DMS79 treated with DMSO at 0.1 percent for 48 hours (cell line): ENCODE measurements around the gene TRDMT1.
"Not testable (repeated sequence)": the region's sequence is repeated elsewhere in the genome, so short reads cannot be mapped to it uniquely, and the experiment has no call there.

Experiments
- DNase-seq: peaks from one replicate; lab custom pipeline; 2025; lab: John Stamatoyannopoulos, UW

TRDMT1 gene

GRCh38 chr10:17128261-17128660 lies 73.2 kb downstream of the TRDMT1 start:
- DNase-seq = no peak

- no peak for DNase-seq
Observed at GRCh38 chr10:17126327-17126726, 75.1 kb downstream of the TRDMT1 start.

- no peak for DNase-seq
Observed at GRCh38 chr10:17125206-17125893, 76.1 kb downstream of the TRDMT1 start.

- DNase-seq = no peak
Observed at GRCh38 chr10:17123961-17124360, 77.5 kb downstream of the TRDMT1 start.

- DNase-seq = no peak
Observed at GRCh38 chr10:17122726-17123661, 78.5 kb downstream of the TRDMT1 start.

GRCh38 chr10:17122052-17122451 lies 79.4 kb downstream of the TRDMT1 start:
- DNase-seq = no peak

GRCh38 chr10:17120694-17121093 lies 80.8 kb downstream of the TRDMT1 start:
- DNase-seq = no peak

GRCh38 chr10:17119845-17120244 lies 81.6 kb downstream of the TRDMT1 start:
- no peak for DNase-seq

- DNase-seq = no peak
Observed at GRCh38 chr10:17116193-17116592, 85.3 kb downstream of the TRDMT1 start.

GRCh38 chr10:17115683-17116082 lies 85.8 kb downstream of the TRDMT1 start:
- DNase-seq = no peak

- DNase-seq = not testable (repeated sequence)
Observed at GRCh38 chr10:17114878-17115444, 86.5 kb downstream of the TRDMT1 start.

GRCh38 chr10:17113889-17114540 lies 87.5 kb downstream of the TRDMT1 start:
- no peak for DNase-seq

- DNase-seq = no peak
Observed at GRCh38 chr10:17113346-17113745, 88.1 kb downstream of the TRDMT1 start.

GRCh38 chr10:17112566-17112965 lies 88.9 kb downstream of the TRDMT1 start:
- no peak for DNase-seq

GRCh38 chr10:17109475-17110207 lies 91.8 kb downstream of the TRDMT1 start:
- no peak for DNase-seq

GRCh38 chr10:17109046-17109445 lies 92.4 kb downstream of the TRDMT1 start:
- DNase-seq = no peak

GRCh38 chr10:17106991-17107390 lies 94.5 kb downstream of the TRDMT1 start:
- DNase-seq = no peak

GRCh38 chr10:17101910-17102266 lies 99.6 kb downstream of the TRDMT1 start:
- no peak for DNase-seq

- peak; percentile 0 for DNase-seq
Observed at GRCh38 chr10:17101257-17101909, 100.1 kb downstream of the TRDMT1 start.

GRCh38 chr10:17100586-17100985 lies 100.9 kb downstream of the TRDMT1 start:
- no peak for DNase-seq

GRCh38 chr10:17098012-17098411 lies 103.5 kb downstream of the TRDMT1 start:
- no peak for DNase-seq
